A673 (cell line): ENCODE data around the gene F8A1.

Experiments
- EZH2 ChIP-seq: fragments of 200-600 bp; sonication (generic); IDR thresholded peaks from 2 replicates; pipeline ENCODE4 v1.6.1; 2017; ENCODE audit warnings: borderline replicate concordance, low read depth, mild to moderate bottlenecking, mixed read lengths, antibody characterized with exemption, low read length; ENCODE audit not compliant: poor library complexity, severe bottlenecking
- TF ChIP-seq, protein P1 (sequence below): fragments of 300-800, 200-600 bp; sonication (generic); conservative IDR thresholded peaks from 2 replicates; pipeline ENCODE4 v1.5.1; 2017; ENCODE audit warnings: low read depth, mild to moderate bottlenecking, antibody characterized with exemption, low read length, moderate library complexity, mixed read lengths

DNA sequence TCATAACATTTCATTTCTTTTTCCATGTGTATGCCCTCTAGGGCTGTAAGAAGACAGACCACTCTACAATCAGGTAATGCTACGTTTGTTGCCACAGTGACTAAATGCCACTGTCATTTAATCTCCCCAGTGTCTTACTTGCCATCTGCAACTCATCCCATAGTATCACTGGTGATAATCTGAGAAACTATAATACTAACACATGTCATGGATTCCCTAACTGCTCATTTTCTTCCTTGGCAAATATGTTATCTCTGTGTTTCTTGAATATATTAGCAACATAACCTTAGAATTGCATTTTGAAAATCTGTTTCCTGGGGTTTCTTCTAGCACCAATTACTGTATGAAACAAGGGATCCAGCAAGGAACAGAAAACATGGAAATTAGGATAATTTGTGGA is 6.1 kb downstream of the F8A1 start:
- TF ChIP-seq, protein P1, sequence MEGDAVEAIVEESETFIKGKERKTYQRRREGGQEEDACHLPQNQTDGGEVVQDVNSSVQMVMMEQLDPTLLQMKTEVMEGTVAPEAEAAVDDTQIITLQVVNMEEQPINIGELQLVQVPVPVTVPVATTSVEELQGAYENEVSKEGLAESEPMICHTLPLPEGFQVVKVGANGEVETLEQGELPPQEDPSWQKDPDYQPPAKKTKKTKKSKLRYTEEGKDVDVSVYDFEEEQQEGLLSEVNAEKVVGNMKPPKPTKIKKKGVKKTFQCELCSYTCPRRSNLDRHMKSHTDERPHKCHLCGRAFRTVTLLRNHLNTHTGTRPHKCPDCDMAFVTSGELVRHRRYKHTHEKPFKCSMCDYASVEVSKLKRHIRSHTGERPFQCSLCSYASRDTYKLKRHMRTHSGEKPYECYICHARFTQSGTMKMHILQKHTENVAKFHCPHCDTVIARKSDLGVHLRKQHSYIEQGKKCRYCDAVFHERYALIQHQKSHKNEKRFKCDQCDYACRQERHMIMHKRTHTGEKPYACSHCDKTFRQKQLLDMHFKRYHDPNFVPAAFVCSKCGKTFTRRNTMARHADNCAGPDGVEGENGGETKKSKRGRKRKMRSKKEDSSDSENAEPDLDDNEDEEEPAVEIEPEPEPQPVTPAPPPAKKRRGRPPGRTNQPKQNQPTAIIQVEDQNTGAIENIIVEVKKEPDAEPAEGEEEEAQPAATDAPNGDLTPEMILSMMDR, result no peak
- TF ChIP-seq EZH2, result no peak
